NK-92 (cell line): ENCODE data around the gene UBE2M.

ENCODE experiments used
- DNase-seq: peaks from one replicate; lab custom pipeline; 2025; ENCODE audit not compliant: unreplicated experiment; lab: John Stamatoyannopoulos, UW

The UBE2M gene

DNA sequence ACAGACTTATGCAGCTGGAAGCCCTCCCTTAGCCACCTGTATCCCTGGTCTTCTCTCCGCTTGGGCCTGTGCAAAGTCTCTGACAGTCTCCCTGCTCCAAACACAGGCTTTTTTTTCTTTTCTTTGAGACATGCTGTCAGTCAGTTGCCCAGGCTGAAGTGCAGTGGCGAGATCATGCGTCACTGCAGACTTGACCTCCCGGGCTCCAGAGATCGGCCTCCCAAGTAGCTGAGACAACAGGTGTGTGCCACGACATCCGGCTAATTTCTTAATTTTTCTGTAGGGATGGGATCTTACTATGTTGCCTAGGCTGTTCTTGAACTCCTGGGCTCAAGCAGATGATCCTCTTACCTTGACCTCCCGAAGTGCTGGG lies 13.2 kb upstream of the UBE2M start:
- DNase-seq = no peak

DNA sequence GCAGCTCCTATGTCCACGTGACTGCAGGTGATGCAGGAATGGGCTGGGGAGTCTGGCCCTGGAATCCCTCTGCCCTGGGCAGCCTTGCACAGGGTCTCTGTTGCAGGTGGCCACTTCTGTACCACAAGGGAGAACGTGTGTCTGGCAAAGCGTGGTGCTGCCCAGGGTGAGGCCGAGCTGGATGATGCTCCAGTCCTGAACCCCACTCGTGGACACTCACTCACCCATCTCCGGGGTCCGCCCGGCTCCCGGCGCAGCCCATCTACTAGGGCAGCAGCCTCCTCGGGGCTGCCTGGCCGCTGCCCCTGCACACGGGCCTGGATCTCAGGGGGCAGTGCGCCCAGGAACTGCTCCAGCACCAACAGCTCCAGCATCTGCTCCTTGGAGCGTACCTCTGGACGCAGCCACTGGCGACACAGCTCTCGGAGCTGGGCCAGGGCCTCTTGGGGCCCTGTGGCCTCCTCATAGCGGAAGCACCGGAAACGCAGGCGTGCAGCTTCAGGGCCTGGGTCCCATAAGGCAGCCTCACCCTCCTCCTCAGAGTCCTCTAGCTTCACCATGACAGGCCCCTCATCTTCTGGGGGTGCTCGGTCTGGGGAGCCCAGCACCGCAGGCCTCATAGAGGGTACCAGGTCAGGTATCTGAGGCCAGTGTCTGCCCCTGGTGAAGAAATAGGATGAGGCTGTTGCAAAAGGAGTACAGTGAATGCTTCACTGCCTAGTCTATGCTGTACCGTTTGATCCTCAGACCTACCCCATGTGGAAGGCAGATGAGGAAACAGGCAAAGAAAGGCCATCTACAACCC lies 12.6 kb upstream of the UBE2M start:
- no peak for DNase-seq

DNA sequence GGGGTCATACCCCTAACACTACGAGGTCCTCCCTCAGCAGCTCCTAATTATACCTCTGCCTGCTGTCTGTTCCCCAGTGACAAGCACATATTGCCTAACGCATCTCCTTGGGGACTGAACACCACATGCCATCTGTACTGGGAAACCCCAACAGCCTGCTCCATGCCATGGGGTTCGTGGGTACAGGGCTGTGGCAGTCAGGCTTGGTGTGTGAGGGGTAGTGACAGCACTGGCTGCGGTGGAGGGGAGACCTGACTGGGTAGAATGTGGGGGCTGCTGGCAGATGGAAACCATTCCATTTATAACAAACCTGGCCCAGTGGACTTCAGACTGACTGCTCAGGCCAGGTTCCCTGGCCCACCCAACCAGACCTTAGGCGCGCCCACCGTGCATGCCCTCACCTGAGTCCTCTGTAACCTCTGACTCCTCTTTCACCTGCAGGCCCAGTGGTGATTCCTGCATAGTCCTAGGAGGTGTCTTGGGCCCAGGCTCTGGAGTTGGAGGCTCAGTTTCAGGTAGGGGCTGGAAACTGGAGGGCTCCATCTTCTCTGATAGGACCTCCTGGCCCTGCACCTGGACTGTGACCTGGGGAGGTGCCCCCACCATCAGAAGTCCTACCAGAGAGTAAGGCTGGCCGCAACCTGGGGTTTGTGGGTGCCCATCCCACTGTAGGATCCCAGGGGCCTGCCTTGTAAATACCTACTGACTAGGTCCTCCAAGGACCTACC lies 11.7 kb upstream of the UBE2M start:
- no peak for DNase-seq

DNA sequence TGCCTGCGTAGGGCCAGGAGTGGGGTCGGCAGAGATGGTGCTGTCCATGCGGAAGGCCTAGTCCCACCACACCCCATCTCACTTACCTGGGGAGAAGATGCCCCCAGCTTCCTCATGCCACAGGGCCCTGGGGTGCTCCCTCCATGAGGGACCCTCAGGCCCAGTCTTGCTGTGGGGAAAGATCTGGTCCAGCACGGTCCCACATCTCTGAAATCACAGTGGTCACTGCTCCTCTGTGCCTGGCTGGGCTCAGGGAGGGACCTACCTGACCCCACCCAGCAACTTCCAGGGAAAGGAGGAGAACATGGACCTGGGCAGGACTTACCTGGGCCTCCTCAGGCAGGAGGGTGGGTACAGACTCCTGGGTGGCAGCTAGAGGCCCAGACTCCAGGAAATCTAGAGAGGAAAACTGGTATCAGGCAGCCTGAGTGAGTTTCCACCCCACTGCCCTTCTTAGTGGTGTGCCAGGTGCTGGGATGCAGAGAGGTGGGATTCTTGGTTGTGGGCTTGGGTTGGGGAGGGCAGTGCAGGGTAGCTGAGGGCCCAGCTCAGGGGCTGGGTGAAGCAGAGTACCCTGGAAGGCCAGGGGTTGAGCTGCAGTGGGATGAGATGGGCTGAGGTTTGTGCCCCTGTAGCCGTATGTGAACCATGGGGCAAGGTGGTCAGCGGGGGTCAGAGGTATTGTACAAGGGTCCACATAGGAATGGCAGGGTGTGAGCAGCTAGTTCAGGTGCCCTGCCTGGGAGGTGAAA lies 11.0 kb upstream of the UBE2M start:
- no peak for DNase-seq

DNA sequence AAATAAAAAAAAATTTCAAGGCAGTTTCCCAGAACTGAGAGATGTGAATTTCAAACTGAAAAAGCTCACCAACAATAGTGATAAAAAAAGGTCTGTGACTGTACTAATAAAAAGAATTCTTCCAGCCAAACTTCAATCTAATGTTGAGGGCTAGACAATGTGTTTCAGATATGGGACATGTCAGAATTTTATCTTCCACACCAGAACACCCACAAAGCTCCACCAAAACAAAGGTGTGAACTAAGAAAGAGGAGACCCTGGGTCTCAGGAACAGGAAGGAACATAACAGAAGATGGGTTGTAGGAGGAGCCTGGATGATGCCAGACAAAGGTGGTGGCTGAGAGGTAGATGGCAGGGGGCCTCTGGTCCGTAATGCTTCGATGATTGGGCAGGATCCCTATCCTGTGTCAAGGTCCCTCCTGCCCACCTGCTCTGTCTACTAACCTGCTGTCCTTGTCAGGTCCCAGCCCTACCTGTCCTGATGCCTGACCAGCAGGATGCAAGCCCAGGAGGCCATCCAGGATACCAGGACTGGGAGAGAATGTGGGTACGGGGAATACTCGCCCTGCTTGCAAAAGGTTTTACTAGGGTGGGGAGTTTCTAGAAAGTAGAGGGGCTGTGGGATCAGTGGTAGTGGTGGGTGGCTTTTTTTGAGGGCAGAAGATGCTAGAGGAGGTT lies 10.2 kb upstream of the UBE2M start:
- no peak for DNase-seq

DNA sequence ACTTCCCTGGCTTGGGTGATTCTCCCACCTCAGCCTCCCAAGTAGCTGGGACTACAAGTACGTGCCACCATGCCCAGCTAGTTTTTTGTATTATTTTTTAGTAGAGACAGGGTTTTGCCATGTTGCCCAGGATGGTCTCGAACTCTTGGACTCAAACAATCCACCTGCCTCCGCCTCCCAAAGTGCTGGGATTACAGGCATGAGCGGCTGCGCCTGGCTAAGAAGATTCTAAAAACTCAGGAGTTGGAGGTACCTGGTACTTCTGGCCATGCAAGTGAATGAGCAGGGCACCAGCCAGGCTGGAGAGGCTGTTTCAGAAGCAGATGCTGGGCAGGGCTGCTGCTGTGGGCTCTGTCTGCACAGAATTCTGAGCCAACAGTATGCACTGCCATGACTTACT lies 8.6 kb upstream of the UBE2M start:
- no peak for DNase-seq

DNA sequence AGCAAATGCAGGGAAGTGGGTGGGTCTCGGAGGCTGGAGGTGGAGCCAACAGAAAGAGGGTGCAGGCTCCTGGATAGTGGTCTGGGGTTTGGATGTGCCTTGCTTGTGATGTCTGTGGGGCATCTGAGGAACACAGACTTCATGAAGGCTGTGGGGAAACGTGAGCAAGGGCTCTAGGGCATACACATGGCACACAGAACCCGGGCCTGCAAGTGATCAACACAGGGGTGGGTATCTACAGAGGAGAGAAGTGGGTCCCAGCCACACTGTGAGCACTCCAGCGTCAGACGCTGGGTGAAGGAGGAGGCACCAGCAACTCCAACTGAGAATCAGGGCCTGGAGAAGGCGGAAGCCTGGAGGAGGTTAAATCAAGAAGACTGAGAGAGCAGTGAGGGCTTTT lies 5.4 kb upstream of the UBE2M start:
- DNase-seq = no peak

DNA sequence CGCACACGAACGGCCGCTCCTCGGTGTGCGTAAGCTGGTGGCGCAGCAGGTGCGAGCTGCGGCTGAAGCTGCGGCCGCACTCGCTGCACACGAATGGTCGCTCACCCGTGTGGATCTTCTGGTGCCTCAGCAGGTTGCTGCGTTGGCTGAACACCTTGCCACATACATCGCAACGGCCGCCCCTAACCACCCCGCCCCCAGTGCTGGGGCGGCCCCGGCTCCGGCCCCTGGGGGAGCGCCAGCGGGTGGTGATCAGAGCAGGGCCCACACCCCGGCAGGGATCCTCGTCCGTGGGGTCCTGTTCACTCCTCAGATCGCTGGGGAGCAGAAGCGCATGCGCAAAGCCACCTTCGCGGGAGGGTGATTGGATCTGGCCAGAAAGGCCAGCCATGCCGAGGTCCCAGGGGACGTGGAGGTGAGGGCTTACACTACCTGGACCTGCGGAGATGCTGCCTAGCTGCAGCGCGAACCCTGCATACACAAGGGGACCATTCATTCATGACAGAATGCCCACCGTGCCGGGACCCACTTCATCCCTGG lies 4.7 kb upstream of the UBE2M start:
- no peak for DNase-seq

GRCh38 chr19:58562122-58563033 lies 4.0 kb upstream of the UBE2M start:
- DNase-seq = no peak

DNA sequence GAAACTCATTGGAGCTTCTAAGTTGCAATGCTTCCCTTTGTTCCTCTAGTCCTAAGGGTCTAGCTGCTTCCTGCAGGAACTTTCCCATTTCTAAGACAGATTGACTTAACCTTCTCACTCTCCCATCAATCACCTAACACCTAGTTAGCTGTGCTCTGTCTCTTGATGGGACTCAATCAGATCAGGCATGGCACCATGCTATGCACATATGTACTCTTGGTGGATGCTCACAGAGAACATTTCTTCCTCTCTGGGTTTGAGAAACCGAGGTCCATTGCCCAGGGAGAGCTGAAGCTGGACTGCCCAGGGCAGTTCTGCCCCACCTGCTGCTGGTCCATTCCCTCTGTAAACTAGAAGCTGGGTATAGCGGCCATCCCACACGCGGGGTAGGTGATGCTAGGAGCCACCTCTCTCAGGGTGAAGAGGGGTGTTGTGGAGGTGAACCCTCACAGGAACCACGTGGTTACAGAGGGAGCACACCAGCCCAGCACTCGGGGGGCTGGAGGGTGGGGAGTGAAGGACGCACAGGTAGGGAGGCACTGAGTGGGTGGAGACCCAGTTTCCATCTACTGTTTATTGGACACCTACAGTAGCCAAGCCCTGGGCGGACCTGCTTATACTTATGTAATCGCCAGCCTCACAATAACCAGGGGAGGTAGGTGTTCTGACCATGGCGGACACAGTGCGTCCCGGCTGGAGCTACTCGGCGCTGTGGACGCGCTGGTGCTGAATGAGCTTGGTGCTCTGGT lies 3.1 kb upstream of the UBE2M start:
- no peak for DNase-seq

- DNase-seq = no peak
These were observed 2.5 kb upstream of the UBE2M start for GRCh38 chr19:58560921-58561320.

- DNase-seq = no peak
These were observed 1.8 kb upstream of the UBE2M start for GRCh38 chr19:58560007-58560887.

- DNase-seq = no peak
These were observed 1.0 kb upstream of the UBE2M start for GRCh38 chr19:58559275-58560006.

- DNase-seq = no peak
These were observed 338 bp upstream of the UBE2M start for GRCh38 chr19:58558623-58559274.

DNA sequence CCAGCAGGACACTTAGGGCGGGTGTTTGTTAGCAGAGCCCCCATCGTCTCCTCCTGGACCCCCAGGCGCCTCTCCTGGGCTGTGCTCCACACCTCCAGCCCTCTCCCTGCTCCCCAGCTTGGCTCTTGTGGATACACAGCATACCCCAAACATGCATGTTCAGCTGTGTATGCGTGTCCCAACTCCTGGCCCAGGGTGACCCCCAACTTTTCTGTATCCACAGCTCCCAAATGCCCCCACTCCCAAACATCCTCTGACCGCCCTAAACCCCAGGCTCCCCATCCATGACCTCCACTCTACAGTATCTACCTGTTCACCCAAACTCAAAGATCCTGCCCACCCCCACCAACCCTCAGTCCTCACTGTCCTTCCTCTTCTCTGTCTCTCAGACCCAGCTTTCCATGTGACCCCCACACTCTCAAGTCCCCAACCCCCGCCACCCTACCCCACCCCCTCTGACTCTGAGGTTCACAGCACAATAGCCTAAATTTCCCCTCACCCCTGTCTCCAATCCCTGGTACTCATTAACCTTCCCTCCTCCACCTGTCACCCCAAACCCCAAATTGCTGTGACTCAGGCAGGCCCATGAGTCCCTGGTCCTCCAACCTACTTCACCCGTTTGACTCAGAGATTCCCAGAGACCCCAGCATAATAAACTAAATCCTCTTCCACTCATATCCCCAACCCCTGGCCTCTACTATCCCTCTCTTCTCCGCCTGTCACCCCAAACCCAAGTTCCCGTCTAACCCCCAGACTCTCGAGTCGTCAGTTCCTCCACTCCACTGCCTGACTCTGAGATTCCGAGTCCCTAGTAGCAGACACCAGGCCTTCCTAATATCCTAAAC lies 968 bp downstream of the UBE2M start:
- DNase-seq = no peak

DNA sequence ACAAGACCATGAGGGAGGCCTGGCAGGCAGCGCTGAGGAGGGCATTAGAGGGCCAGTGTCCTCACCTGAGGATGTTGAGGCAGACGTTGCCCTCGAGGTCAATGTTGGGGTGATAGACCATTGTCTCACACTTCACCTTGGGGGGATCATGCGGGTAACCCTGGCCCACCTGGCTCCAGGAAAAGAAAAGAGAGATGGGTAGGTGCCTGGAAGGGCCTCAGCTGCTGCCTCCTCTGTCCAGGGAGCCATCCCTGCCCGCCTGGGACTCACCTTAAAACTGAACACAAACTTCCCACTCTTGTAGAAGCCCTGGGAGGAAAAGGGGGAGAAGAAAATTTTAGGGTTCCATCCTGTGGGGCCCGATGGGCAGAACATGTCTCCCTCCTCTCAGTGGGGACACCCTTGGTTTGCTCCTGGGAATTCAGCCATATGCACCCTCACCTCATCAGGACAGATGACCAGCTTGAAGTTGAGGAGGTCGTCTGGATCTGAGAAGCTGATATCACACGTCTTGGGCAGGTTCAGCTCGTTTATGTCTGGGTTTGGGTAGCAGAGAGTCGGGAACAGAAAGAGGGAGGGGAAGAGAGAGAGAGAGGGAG lies 1.7 kb downstream of the UBE2M start:
- no peak for DNase-seq
